ENCODE measurements around the gene DNM2.

- TF ChIP-seq CTCF (IDR thresholded peaks at IDR 0.05) = no peak
- TF ChIP-seq POLR2A (IDR thresholded peaks at IDR 0.05) = no peak
Observed at GRCh38 chr19:10842788-10843187, 124.9 kb downstream of the DNM2 start.

Measured in testis (tissue), 2 donors.